ENCODE data around the gene PDIK1L.
A peak's percentile ranks its signal among the peaks of the same experiment; 100 is the strongest.

DNA sequence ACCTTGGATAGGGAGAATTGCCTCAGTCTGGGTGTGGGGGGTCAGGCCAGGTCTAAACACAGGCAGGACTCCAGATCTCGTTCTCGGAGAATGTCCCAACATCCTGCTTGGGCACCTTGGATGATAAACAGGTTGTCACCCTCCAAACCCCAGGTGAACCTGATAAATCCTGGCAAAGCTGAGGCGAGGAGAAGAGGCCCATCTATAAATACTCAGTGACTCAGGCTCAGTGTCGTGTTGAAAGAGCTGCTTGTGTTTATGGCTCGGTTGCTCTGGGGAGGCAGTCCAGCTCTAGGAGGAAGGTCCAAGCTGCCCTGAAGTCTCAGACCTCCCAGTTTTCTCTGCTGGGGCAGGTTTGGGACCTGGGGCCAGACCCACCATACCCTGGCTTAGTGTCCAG lies 28.4 kb upstream of the PDIK1L start:
- TF ChIP-seq, protein P1, sequence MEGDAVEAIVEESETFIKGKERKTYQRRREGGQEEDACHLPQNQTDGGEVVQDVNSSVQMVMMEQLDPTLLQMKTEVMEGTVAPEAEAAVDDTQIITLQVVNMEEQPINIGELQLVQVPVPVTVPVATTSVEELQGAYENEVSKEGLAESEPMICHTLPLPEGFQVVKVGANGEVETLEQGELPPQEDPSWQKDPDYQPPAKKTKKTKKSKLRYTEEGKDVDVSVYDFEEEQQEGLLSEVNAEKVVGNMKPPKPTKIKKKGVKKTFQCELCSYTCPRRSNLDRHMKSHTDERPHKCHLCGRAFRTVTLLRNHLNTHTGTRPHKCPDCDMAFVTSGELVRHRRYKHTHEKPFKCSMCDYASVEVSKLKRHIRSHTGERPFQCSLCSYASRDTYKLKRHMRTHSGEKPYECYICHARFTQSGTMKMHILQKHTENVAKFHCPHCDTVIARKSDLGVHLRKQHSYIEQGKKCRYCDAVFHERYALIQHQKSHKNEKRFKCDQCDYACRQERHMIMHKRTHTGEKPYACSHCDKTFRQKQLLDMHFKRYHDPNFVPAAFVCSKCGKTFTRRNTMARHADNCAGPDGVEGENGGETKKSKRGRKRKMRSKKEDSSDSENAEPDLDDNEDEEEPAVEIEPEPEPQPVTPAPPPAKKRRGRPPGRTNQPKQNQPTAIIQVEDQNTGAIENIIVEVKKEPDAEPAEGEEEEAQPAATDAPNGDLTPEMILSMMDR (conservative IDR thresholded peaks at IDR 0.05; ENCODE audit: low read depth, low read length), result no peak
- TF ChIP-seq POLR2A (IDR thresholded peaks at IDR 0.05; ENCODE audit: low read depth, low read length) (no peak), CEBPB (IDR thresholded peaks at IDR 0.05; ENCODE audit: low read depth, low read length) (peak; percentile 60), RAD21 (IDR thresholded peaks at IDR 0.05; ENCODE audit: low read length) (no peak)
- TF ChIP-seq, protein P2, sequence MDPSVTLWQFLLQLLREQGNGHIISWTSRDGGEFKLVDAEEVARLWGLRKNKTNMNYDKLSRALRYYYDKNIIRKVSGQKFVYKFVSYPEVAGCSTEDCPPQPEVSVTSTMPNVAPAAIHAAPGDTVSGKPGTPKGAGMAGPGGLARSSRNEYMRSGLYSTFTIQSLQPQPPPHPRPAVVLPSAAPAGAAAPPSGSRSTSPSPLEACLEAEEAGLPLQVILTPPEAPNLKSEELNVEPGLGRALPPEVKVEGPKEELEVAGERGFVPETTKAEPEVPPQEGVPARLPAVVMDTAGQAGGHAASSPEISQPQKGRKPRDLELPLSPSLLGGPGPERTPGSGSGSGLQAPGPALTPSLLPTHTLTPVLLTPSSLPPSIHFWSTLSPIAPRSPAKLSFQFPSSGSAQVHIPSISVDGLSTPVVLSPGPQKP (IDR thresholded peaks at IDR 0.05; ENCODE audit: borderline replicate concordance, low read depth, low read length), result no peak

All from IMR-90 (cell line).